HG02943 (cell line): Measurements from ENCODE around the gene ZDHHC14.

ENCODE experiments used
- ATAC-seq: cut with Tn5 transposase; IDR thresholded peaks from one replicate; pipeline ENCODE4 v1.9.1; 2021; ENCODE audit warnings: mild to moderate bottlenecking, low read depth, moderate library complexity; ENCODE audit not compliant: unreplicated experiment

The ZDHHC14 gene

DNA sequence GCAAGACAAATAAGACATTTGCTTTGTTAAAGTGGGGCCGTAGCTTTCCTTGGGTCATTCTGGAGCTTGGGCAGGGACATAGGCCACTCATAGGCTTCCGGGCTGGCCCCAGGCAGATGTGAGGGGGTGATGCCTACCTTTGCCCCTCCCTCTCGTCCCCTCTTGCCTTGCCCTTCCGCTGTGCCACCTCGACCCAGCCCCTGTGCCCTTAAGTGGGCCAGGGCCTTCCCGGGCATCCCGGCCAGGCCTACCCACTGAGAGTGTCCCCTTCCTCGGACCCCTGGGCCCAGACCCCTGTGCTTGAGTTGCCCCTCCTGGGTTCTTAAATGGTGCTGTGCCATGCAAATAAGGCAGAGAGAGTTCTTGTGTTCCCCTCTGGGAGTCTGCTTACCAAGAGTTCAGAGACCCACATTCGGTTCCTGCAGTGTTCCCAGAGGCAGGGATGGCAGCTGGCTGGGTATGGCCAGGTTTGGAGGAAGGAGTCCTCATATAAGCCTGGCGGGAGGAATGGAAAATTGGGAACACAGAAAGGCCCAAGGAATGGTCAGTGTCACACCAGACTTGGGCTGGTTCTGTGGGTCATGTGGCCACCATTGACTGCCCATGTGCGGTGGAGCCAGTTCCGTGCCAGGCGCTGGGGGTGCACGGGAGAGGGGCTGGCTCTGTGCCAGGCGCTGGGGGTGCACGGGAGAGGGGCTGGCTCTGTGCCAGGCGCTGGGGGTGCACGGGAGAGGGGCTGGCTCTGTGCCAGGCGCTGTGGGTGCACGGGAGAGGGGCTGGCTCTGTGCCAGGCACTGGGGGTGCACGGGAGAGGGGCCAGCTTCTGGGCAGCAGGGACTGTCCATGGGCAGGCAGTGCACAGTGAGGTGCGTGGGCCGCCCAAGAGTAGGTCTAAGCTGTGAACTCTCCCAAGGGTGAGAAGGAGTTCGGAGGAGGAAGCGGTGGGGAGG lies 268.6 kb downstream of the ZDHHC14 start:
- ATAC-seq: no peak

- no peak for ATAC-seq
These were observed 269.3 kb downstream of the ZDHHC14 start for GRCh38 chr6:157650261-157650640.

DNA sequence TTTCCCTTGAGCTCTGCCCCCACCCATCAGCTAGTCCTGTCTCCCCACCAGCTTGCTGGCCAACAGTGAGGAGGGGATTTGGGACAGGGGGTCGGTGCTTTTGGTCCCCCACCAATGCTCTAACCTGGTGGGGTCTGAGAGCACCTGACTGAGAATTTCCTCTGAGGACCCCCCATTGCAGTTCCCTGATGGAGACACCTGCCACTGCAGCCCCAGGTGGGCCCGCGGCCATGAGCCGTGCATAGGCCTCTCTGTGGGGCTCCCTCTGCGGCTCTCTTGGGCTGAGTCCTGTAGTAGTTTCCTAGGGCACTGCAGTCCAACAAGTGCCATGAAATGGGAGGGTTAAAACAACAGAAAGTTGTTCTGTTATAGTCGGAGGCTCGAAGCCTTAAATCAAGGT lies 269.8 kb downstream of the ZDHHC14 start:
- ATAC-seq: no peak

DNA sequence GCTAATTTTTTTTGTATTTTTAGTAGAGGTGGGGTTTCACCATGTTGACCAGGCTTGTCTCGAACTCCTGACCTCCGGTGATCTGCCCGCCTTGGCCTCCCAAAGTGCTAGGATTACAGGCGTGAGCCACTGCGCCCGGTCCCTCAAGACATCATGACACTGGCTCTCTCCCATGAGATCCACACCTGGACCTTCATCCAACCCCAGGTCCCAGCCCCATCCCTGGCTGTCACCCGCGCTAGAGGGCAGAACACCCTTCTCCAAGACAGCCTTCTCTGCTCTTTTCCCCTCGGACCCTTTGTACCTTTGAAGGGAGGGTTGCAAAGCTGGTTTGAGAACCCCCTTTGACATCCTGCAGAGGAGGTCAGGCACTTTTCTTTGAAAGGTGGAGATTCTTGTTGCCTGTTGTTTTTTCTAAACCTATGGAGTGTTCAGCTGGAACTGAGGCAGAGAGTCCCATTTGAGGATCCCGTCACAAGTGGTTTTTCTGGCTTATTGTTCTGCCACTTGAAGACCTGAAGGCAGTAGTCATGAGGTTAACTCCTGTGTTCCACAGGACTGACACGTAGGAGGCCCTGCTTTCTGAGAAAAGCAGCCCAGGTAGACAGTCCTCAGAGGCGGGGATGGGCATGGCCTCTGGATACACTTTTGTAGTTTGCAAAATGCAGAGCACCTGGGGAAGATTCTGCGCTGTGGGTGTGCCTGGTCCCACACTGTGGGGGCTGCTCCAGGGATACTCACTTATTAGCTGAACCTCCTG lies 270.9 kb downstream of the ZDHHC14 start:
- ATAC-seq: no peak

DNA sequence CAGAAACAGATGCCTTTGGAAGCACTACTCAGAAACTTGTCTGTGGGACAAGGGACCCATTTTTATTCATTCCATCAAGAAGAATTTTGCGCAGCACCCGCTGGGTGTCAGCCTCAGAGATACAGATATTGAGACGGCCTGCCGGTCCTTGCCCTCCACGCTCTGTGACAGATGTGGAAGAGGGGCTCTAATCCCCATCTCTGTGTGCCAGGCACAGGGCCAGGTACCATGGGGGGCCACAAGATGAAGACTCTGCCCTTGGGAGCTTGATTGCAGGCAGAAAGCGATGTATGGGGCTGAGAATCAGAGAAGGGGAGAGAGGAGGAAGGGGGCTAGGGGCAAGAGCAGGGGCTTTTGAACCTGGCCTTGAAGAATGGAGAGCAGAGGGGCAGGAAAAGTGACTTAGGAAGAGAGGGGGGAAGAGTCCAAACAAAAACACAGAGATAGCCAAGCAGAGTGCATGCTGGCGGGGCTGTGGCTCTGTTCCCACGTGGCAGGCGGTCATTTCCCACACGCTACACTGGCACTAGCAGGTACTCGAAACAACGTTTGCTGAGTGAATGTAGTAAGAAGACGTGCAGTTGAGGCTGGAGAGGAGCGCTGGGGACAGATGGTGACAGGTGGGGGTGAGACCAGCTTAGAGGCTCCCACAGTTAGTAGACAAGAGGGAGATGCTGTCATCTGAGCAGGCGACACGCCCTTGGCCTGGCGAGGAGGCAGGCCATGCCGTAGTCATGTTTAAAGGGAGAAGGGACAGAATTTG lies 271.8 kb downstream of the ZDHHC14 start:
- ATAC-seq: no peak

DNA sequence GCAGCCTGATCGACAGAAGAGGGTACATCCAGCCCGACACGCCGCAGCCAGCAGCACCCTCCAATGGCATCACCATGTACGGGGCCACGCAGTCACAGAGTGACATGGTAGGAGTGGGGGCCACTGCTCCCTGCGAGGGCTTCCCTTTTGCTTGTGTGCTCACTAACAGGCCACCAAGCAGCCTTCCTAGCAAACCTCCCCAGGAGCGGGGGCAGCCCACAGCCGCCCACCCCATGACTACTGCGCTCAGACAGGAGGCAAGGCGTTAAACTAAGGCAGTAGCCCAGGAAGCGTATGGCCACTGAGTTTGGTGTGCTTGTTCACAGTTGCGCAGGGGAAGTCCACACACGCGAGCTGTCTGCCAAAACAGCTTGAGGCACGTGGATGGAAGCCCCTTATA lies 272.5 kb downstream of the ZDHHC14 start:
- no peak for ATAC-seq

DNA sequence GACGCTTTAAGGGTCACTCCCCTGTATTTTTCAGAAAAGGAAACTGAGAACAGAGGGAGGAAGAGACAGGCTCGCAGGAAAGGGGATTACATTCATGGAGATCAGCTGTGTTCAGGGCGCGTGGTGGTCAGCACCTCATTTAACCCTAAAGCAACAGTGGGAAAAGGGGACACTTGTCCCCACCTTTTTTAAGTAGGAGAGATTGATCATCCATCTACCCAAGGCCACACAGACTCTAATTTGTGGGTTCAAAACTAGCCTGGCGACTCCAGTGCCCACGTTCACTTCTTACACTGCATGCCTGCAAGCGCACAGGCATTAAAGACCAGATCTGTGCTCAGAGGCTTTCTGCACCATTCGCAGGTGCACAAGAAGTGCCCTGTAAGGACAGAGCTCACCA lies 274.1 kb downstream of the ZDHHC14 start:
- ATAC-seq: no peak

DNA sequence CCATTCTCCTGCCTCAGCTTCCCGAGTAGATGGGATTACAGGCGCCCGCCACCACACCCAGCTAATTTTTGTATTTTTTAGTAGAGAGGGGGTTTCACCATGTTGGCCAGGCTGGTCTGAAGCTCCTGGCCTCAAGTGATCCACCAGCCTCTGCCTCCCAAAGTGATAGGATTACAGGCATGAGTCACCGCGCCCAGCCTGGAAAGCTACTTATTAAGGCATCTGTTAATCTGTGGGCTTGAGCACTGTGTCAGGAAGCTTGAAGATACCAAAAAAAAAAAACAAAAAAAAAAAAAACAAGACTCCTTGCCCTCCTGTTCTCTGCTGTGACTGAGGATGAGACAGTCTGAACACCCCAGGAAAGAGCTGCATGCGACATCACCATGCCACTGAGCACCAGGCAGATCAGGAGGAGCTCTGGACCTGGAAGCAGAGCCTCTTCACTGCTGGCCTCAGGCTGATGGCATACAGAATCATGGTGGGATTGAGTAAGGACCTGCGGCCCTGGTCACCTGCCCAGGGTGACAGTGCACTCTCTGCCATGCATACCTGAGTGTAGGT lies 275.5 kb downstream of the ZDHHC14 start:
- no peak for ATAC-seq

DNA sequence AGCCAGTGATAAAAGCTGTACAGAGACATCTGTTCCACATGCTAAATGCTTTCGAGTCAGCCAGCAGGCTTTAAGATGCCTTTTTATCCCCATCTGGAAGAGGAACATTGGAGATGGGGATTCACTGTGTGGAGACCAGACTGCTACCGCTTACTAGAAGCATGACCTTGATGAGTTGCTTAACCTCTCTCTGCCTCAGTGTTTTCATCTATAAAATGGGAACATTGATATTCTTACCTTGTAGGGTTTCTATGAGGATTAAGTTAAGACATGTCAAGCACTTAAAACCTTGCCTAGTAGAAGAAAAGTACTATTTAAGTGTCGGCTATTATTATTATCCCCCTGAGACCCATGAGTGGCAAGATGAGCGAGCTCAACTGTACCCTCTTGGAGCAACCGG lies 276.8 kb downstream of the ZDHHC14 start:
- ATAC-seq: no peak

DNA sequence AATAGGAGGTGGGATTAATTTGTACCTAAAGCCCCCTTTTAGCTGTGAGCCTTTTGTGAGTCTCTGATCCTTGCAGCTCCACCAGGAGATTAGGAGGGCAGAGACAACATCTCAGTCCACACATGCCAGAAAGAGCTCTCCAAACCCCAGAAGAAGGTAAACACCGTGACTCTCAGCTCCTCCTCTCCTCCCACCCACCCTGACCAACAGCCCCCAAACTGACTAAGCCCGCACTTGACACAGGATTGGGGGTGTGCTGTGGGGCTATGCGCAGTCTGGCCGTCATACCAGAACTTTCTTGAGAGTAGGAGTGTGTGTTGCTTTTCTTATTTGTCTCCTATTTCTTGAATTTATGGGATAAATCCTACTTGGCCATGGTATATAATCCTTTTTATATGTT lies 277.3 kb downstream of the ZDHHC14 start:
- ATAC-seq: no peak

GRCh38 chr6:157659536-157660271 lies 278.7 kb downstream of the ZDHHC14 start:
- no peak for ATAC-seq

- no peak for ATAC-seq
These were observed 279.4 kb downstream of the ZDHHC14 start for GRCh38 chr6:157660414-157660813.

GRCh38 chr6:157661652-157662051 lies 280.7 kb downstream of the ZDHHC14 start:
- no peak for ATAC-seq

DNA sequence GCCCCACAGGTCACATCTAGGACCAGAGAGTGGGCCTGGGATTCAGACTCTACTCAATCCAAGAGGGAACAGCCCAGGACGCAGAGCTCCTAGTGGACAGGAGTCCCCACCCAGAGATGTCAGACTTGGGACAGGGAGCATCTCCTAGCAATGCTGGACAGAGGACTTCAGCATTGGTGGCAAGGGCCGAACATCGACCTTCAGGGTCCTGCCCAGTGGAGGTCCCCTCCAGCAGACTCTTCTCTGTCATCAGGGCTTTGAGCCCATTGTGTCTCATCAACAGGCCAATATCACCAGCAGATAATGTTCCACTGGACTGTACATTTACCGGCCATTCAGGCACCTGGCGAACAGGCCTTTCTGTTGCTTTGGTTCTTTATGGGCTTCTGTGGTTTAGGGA lies 282.3 kb downstream of the ZDHHC14 start:
- no peak for ATAC-seq

GRCh38 chr6:157665180-157665579 lies 284.2 kb downstream of the ZDHHC14 start:
- ATAC-seq: no peak

DNA sequence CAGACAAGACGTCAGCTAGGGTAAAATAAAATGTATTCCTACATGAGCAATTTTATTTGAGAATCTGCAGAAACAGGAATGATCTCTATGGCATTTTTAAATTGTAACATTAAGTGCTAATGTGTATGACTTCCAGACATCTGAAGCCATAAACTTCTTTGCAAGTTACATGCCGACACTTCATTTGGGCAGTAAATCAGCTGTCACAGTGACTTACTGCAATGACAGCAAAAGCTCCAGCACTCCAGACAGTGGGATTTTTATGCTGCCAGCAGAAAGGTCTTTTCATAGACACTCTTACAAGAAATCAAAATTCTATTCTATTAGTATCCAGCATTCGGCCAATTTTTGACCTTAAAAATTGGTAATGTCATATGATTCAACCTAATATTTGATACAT lies 285.7 kb downstream of the ZDHHC14 start:
- no peak for ATAC-seq

GRCh38 chr6:157667211-157668008 lies 286.4 kb downstream of the ZDHHC14 start:
- no peak for ATAC-seq

DNA sequence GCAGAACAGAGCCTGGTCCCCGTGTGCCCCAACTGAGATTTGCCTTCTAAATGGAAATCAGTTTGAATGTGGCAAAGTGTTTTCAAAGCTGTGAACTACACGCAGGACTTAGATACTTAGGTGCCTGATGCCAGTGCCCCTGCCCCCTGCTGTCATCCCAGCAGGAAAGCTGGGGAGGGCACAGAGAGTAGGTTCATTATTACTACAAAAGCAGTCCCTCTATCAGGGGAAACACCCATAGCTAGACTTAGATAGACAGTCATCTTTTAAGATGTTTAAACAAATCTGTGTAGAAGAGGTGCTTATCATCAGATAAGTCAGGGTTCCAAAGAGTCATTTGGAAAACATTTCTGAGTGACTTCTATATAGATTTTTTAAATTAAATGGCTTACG lies 287.0 kb downstream of the ZDHHC14 start:
- no peak for ATAC-seq

DNA sequence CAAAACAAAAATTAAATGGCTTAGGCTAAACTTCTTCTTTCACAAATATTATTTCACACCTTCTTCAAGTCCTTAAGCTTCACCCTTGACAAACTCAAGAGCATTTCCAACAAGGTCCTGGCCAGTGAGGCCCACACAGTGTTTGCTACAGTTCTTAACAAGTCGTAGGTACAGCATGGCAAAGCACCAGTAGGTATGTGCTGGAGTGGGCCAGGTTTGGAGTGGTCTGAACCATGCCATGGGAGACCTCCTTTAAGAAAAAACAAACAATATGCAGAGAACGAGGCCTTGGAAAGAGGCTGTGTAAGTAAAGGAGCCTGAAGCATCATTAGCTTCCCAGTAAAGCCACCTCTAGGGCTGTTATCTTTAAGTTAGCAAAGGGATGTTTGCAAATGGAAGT lies 287.7 kb downstream of the ZDHHC14 start:
- no peak for ATAC-seq
